Panc1 (cell line): ENCODE data around the gene ATG4D. TPM values are rescaled to one million over a fixed set of nuclear protein-coding genes. Genes with fewer than 3 reads are reported as not detected.

Experiments
- ATAC-seq: fragments of 200-7000 bp; cut with Tn5 transposase; 2 replicates; pipeline ENCODE4 v1.9.1; 2020; ENCODE audit warnings: mild to moderate bottlenecking, moderate library complexity
- BruUV-seq: library from RNA; stranded (reverse); fragments of 400-500 nt; replicated peaks from 2 replicates; lab custom pipeline; 2021; lab: Mats Ljungman, UMichigan
- CTCF ChIA-PET: fragments of 300-600 bp; sonication (Branson Sonifier 250); formaldehyde crosslinking; loops from one replicate; lab custom pipeline; 2022; ENCODE audit warnings: antibody characterized with exemption; lab: Charles Lee
- POLR2A ChIA-PET: fragments of 300-600 bp; sonication (Branson Sonifier 250); formaldehyde crosslinking; loops from one replicate; lab custom pipeline; 2022; ENCODE audit warnings: antibody characterized with exemption; lab: Charles Lee
- DNase-seq: peaks from one replicate; pipeline ENCODE4 v3.0.0-alpha.2; 2010; ENCODE audit warnings: low read depth, low spot score
- H3K27ac ChIP-seq: 2 replicates; pipeline ENCODE4 v1.5.1; 2011; ENCODE audit warnings: mild to moderate bottlenecking, low read length, inconsistent platforms
- H3K27me3 ChIP-seq: fragments of 200-500 bp; sonication (Bioruptor generic); 2 replicates; pipeline ENCODE4 v1.6.0; 2014; ENCODE audit warnings: low read length, inconsistent platforms; ENCODE audit not compliant: control insufficient read depth, insufficient read depth
- H3K36me3 ChIP-seq: fragments of 200-500 bp; sonication (Bioruptor generic); 2 replicates; pipeline ENCODE4 v1.5.1; 2014; ENCODE audit warnings: inconsistent platforms, mild to moderate bottlenecking, low read length, moderate library complexity; ENCODE audit not compliant: control insufficient read depth, insufficient read depth
- H3K4me1 ChIP-seq: 2 replicates; pipeline ENCODE4 v1.5.1; 2011; ENCODE audit warnings: inconsistent platforms, mild to moderate bottlenecking, low read length, moderate library complexity; ENCODE audit not compliant: control insufficient read depth, insufficient read depth
- H3K4me3 ChIP-seq, 2 experiments: 2 replicates each; pipeline ENCODE4 v1.5.1; 2011 to 2012; ENCODE audit warnings: low read depth in 2 of 2, low read length in 2 of 2, mild to moderate bottlenecking in 2 of 2, inconsistent platforms in 1 of 2, moderate library complexity in 1 of 2
- H3K9me3 ChIP-seq: fragments of 200-500 bp; sonication (Bioruptor generic); 2 replicates; pipeline ENCODE4 v1.5.1; 2014; ENCODE audit warnings: low read depth, mild to moderate bottlenecking, inconsistent platforms, low read length, moderate library complexity; ENCODE audit not compliant: control insufficient read depth, insufficient read depth
- CTCF ChIP-seq: fragments of 450-650 bp; IDR thresholded peaks from 2 replicates; pipeline ENCODE4 v1.5.1; 2017; ENCODE audit warnings: mild to moderate bottlenecking
- POLR2AphosphoS5 ChIP-seq: IDR thresholded peaks from 2 replicates; pipeline ENCODE4 v1.6.1; 2012; ENCODE audit warnings: mild to moderate bottlenecking, low read depth, low read length, moderate library complexity
- REST ChIP-seq, 2 experiments: IDR thresholded peaks; 2 replicates each; pipeline ENCODE4 v1.6.1; 2011 to 2012; ENCODE audit warnings: low read depth in 2 of 2, control low read depth in 1 of 2, low read length in 1 of 2, mild to moderate bottlenecking in 1 of 2, moderate library complexity in 1 of 2; ENCODE audit not compliant: insufficient read depth in 1 of 2
- SIN3A ChIP-seq: IDR thresholded peaks from 2 replicates; pipeline ENCODE4 v1.6.1; 2012; ENCODE audit warnings: low read depth, mild to moderate bottlenecking, low read length, moderate library complexity, borderline replicate concordance; ENCODE audit not compliant: insufficient read depth
- TCF7L2 ChIP-seq: IDR thresholded peaks from 2 replicates; pipeline ENCODE4 v1.6.1; 2011; ENCODE audit warnings: mild to moderate bottlenecking, low read depth, low read length, inconsistent platforms
- in situ Hi-C: cut with HindIII; loops from 2 replicates; pipeline ENCODE4 v1.10.0; 2016; ENCODE audit warnings: low sequenced_read_pairs, low pct_unique_long_range_greater_than_20kb
- intact Hi-C: fragments of 100-400 bp; cut with micrococcal nuclease; formaldehyde crosslinking; loops from one replicate; pipeline ENCODE4 v1.10.0; 2022; ENCODE audit not compliant: unreplicated experiment
- total RNA-seq: library from RNA; stranded (reverse); gene quantifications from one replicate; pipeline ENCODE4 v1.2.1, GENCODE V29; 2021; ENCODE audit not compliant: unreplicated experiment

ATG4D gene
- total RNA-seq, 1 experiment from 2014 or later = 28.0 TPM

GRCh38 chr19:10586396-10586795 lies 42.7 kb downstream of the ATG4D start:
- no peaks in the 10 kb centered on the region for H3K9me3 ChIP-seq
- intact Hi-C loops = no loop called here
- DNase-seq (no peak), ATAC-seq (no peak)
- no peak overlapping the region for H3K27ac ChIP-seq
- TF ChIP-seq TCF7L2 = no peak
- no peak for TF ChIP-seq REST (IDR thresholded peaks at IDR 0.05; ENCODE audit: insufficient read depth in 1 of 2, low read depth in 2 of 2, low read length in 1 of 2)
- TF ChIP-seq POLR2AphosphoS5 = no peak
- TF ChIP-seq SIN3A = no peak
- no peak for TF ChIP-seq CTCF
- no peaks in the 10 kb centered on the region for H3K4me1 ChIP-seq
- no peaks in the 10 kb centered on the region for H3K27me3 ChIP-seq
- H3K4me3 ChIP-seq = no peak overlapping the region
- ChIA-PET CTCF (no interaction called here), POLR2A (no interaction called here)
- in situ Hi-C loops = no loop called here
- no peaks in the 10 kb centered on the region; the same call in 1 of the 2 replicates for H3K36me3 ChIP-seq
- BruUV-seq = no TSS peak

- intact Hi-C loops (no loop called here), in situ Hi-C loops (no loop called here)
- POLR2A ChIA-PET = no interaction called here
- no peak for TF ChIP-seq SIN3A
- Histone ChIP-seq H3K27ac (no peak within 1 kb of the TSS), H3K9me3 (no peaks in the 10 kb centered on the region), H3K36me3 (no peaks in the 10 kb centered on the region; the same call in 1 of the 2 replicates), H3K4me3 (no peak within 1 kb of the TSS), H3K27me3 (no peaks in the 10 kb centered on the region), H3K4me1 (no peaks in the 10 kb centered on the region)
- DNase-seq (no peak), ATAC-seq (no peak)
- BruUV-seq = no TSS peak
- CTCF ChIA-PET = no interaction called here
These were observed 43.5 kb downstream of the ATG4D start, which contains the start of gene AP1M2 for GRCh38 chr19:10587022-10587838. TSS of gene AP1M2 (minus strand) at chr19:10587312. CDS start at chr19:10587231, 81 bp downstream.

- ChIA-PET POLR2A (no interaction called here), CTCF (no interaction called here)
- no peaks in the 10 kb centered on the region; the same call in 1 of the 2 replicates for H3K36me3 ChIP-seq
- in situ Hi-C loops (no loop called here), intact Hi-C loops (no loop called here)
- BruUV-seq = no TSS peak
- H3K27me3 ChIP-seq = no peaks in the 10 kb centered on the region
- no peak overlapping the region for H3K4me3 ChIP-seq
- ATAC-seq (no peak), DNase-seq (no peak)
- H3K27ac ChIP-seq = no peak overlapping the region
- no peaks in the 10 kb centered on the region for H3K4me1 ChIP-seq
- no peak for TF ChIP-seq TCF7L2
- no peak for TF ChIP-seq SIN3A
- TF ChIP-seq REST (IDR thresholded peaks at IDR 0.05; ENCODE audit: insufficient read depth in 1 of 2, low read depth in 2 of 2, low read length in 1 of 2) = no peak
- TF ChIP-seq CTCF = no peak
- TF ChIP-seq POLR2AphosphoS5 = no peak
- H3K9me3 ChIP-seq = no peaks in the 10 kb centered on the region
These were observed 44.1 kb downstream of the ATG4D start for GRCh38 chr19:10587839-10588150.
